Mesendoderm (in vitro differentiated cells): ENCODE data around the gene RASGRP4.

ENCODE experiments used
- DNase-seq: peaks from one replicate; pipeline ENCODE4 v3.0.0; 2013
- H2AK5ac ChIP-seq: 2 replicates; pipeline ENCODE4 v1.6.1; 2013; ENCODE audit warnings: low read length, inconsistent platforms
- H2BK120ac ChIP-seq: 2 replicates; pipeline ENCODE4 v1.6.1; 2013; ENCODE audit warnings: low read depth, mild to moderate bottlenecking, low read length, moderate library complexity, mixed read lengths
- H2BK15ac ChIP-seq: replicated peaks from 2 replicates; pipeline ENCODE4 v1.6.1; 2013; ENCODE audit warnings: low read depth, mild to moderate bottlenecking, moderate library complexity
- H2BK5ac ChIP-seq: 2 replicates; pipeline ENCODE4 v1.6.1; 2013; ENCODE audit warnings: low read length, inconsistent platforms
- H3K18ac ChIP-seq: 2 replicates; pipeline ENCODE4 v1.6.1; 2013; ENCODE audit warnings: mild to moderate bottlenecking, low read length, mixed read lengths
- H3K23ac ChIP-seq: one replicate; pipeline ENCODE4 v1.6.1; 2013; ENCODE audit warnings: low read length
- H3K27ac ChIP-seq: 2 replicates; pipeline ENCODE4 v1.5.1; 2013; ENCODE audit warnings: low read depth, mild to moderate bottlenecking, inconsistent platforms, low read length, moderate library complexity
- H3K27me3 ChIP-seq: 2 replicates; pipeline ENCODE4 v1.6.1; 2013; ENCODE audit warnings: low read length, control low read depth, mild to moderate bottlenecking, inconsistent platforms; ENCODE audit not compliant: insufficient read depth, poor library complexity
- H3K36me3 ChIP-seq: 2 replicates; pipeline ENCODE4 v1.6.1; 2013; ENCODE audit warnings: low read length, inconsistent platforms; ENCODE audit not compliant: control insufficient read depth, insufficient read depth
- H3K4ac ChIP-seq: one replicate; pipeline ENCODE4 v1.6.1; 2013; ENCODE audit warnings: low read depth, mild to moderate bottlenecking, low read length, moderate library complexity
- H3K4me1 ChIP-seq: 2 replicates; pipeline ENCODE4 v1.6.1; 2013; ENCODE audit warnings: low read depth, low read length, inconsistent platforms; ENCODE audit not compliant: control insufficient read depth
- H3K4me2 ChIP-seq: 2 replicates; pipeline ENCODE4 v1.6.1; 2013; ENCODE audit warnings: low read length
- H3K4me3 ChIP-seq: 2 replicates; pipeline ENCODE4 v1.5.1; 2013; ENCODE audit warnings: mild to moderate bottlenecking, low read length
- H3K56ac ChIP-seq: one replicate; pipeline ENCODE4 v1.6.1; 2013; ENCODE audit warnings: low read length
- H3K79me1 ChIP-seq: 2 replicates; pipeline ENCODE4 v1.6.1; 2013; ENCODE audit warnings: low read length, inconsistent platforms
- H3K79me2 ChIP-seq: 2 replicates; pipeline ENCODE4 v1.6.1; 2013; ENCODE audit warnings: mild to moderate bottlenecking, low read length; ENCODE audit not compliant: control insufficient read depth, insufficient read depth
- H3K9ac ChIP-seq: 2 replicates; pipeline ENCODE4 v1.6.1; 2013; ENCODE audit warnings: low read length, inconsistent platforms
- H4K5ac ChIP-seq: one replicate; pipeline ENCODE4 v1.6.1; 2013; ENCODE audit warnings: low read length
- H4K8ac ChIP-seq: one replicate; pipeline ENCODE4 v1.6.1; 2013; ENCODE audit warnings: low read depth, mild to moderate bottlenecking, control low read depth, low read length, moderate library complexity
- WGBS: extraction: QIAGEN DNeasy Blood & Tissue Kit; methylation state at CpG from one replicate; pipeline ENCODE4 v1.1.7; 2013; ENCODE audit warnings: low lambda C conversion rate, missing lambda C conversion rate; ENCODE audit not compliant: insufficient coverage; ENCODE audit errors: extremely low coverage; 5-methylcytosine and 5-hydroxymethylcytosine counted together

Gene RASGRP4

GRCh38 chr19:38452430-38453366 is 26.7 kb upstream of the RASGRP4 start:
- peak; percentile 95 for DNase-seq
- Histone ChIP-seq H3K27me3 (no peaks in the 10 kb centered on the region), H2AK5ac (no peak overlapping the region), H3K27ac (no peak overlapping the region), H3K18ac (no peak overlapping the region), H2BK15ac (no peak overlapping the region), H2BK5ac (no peak overlapping the region), H3K23ac (no peak overlapping the region), H4K8ac (no peak overlapping the region), H3K4me1 (no peaks in the 10 kb centered on the region), H2BK120ac (no peak overlapping the region), H3K79me1 (no peaks in the 10 kb centered on the region), H3K9ac (peak overlapping the region; percentile 26), H3K79me2 (no peaks in the 10 kb centered on the region), H4K5ac (no peak overlapping the region), H3K4me3 (no peak overlapping the region), H3K4me2 (no peak overlapping the region), H3K4ac (no peak overlapping the region), H3K36me3 (no peaks in the 10 kb centered on the region), H3K56ac (no peak overlapping the region)
- WGBS, result no CpG with 5 or more reads among the region's 45 CpGs

- Histone ChIP-seq H3K4me3 (no peak overlapping the region), H3K56ac (no peak overlapping the region), H3K23ac (no peak overlapping the region), H3K4me2 (no peak overlapping the region), H3K36me3 (no peaks in the 10 kb centered on the region), H3K4me1 (no peaks in the 10 kb centered on the region), H4K5ac (no peak overlapping the region), H3K18ac (no peak overlapping the region), H3K4ac (no peak overlapping the region), H3K9ac (no peak overlapping the region), H2BK120ac (no peak overlapping the region), H3K79me2 (no peaks in the 10 kb centered on the region), H2BK15ac (no peak overlapping the region), H2AK5ac (no peak overlapping the region), H3K27ac (no peak overlapping the region), H3K79me1 (no peaks in the 10 kb centered on the region), H4K8ac (no peak overlapping the region), H2BK5ac (no peak overlapping the region), H3K27me3 (no peaks in the 10 kb centered on the region)
- no peak for DNase-seq
- WGBS, result no CpG with 5 or more reads among the region's 9 CpGs
Measured at GRCh38 chr19:38451629-38452028, 25.6 kb upstream of the RASGRP4 start.

- Histone ChIP-seq H4K5ac (no peak overlapping the region), H3K27me3 (no peaks in the 10 kb centered on the region), H3K4me2 (no peak overlapping the region), H2BK15ac (no peak overlapping the region), H3K79me1 (no peaks in the 10 kb centered on the region), H3K4me1 (no peaks in the 10 kb centered on the region), H3K36me3 (no peaks in the 10 kb centered on the region), H2AK5ac (no peak overlapping the region), H3K4ac (no peak overlapping the region), H3K4me3 (no peak overlapping the region), H3K79me2 (no peaks in the 10 kb centered on the region), H3K27ac (no peak overlapping the region), H3K18ac (no peak overlapping the region), H4K8ac (no peak overlapping the region), H3K23ac (no peak overlapping the region), H2BK5ac (no peak overlapping the region), H3K56ac (no peak overlapping the region), H3K9ac (no peak overlapping the region), H2BK120ac (no peak overlapping the region)
- no peak for DNase-seq
- no CpG with 5 or more reads among the region's 8 CpGs for WGBS
Measured at GRCh38 chr19:38451036-38451435, 25.0 kb upstream of the RASGRP4 start.

GRCh38 chr19:38449518-38449917 is 23.5 kb upstream of the RASGRP4 start:
- WGBS, result no CpG with 5 or more reads among the region's 5 CpGs
- Histone ChIP-seq H2AK5ac (no peak overlapping the region), H3K4me2 (no peak overlapping the region), H3K79me2 (no peaks in the 10 kb centered on the region), H3K4ac (no peak overlapping the region), H4K8ac (no peak overlapping the region), H3K18ac (no peak overlapping the region), H3K56ac (no peak overlapping the region), H4K5ac (no peak overlapping the region), H2BK120ac (no peak overlapping the region), H2BK5ac (no peak overlapping the region), H3K27me3 (no peaks in the 10 kb centered on the region), H2BK15ac (no peak overlapping the region), H3K79me1 (no peaks in the 10 kb centered on the region), H3K9ac (no peak overlapping the region), H3K23ac (no peak overlapping the region), H3K36me3 (no peaks in the 10 kb centered on the region), H3K4me1 (no peaks in the 10 kb centered on the region), H3K4me3 (no peak overlapping the region), H3K27ac (no peak overlapping the region)
- DNase-seq, result no peak

GRCh38 chr19:38448225-38448624 is 22.2 kb upstream of the RASGRP4 start:
- DNase-seq, result no peak
- no peaks in the 10 kb centered on the region for H3K27me3 ChIP-seq
- H3K56ac ChIP-seq, result no peak overlapping the region
- no peaks in the 10 kb centered on the region for H3K4me1 ChIP-seq
- H3K36me3 ChIP-seq, result no peaks in the 10 kb centered on the region
- WGBS, result no CpG with 5 or more reads among the region's 9 CpGs
- no peak overlapping the region for H3K23ac ChIP-seq
- H3K79me1 ChIP-seq, result no peaks in the 10 kb centered on the region
- H3K79me2 ChIP-seq, result no peaks in the 10 kb centered on the region
- no peak overlapping the region for H3K18ac ChIP-seq
- no peak overlapping the region for H2BK120ac ChIP-seq
- H3K4me3 ChIP-seq, result no peak overlapping the region
- no peak overlapping the region for H2BK15ac ChIP-seq
- H4K8ac ChIP-seq, result no peak overlapping the region
- H4K5ac ChIP-seq, result no peak overlapping the region
- H2AK5ac ChIP-seq, result no peak overlapping the region
- H3K9ac ChIP-seq, result no peak overlapping the region
- no peak overlapping the region for H3K4me2 ChIP-seq
- no peak overlapping the region for H3K4ac ChIP-seq
- no peak overlapping the region for H2BK5ac ChIP-seq
- no peak overlapping the region for H3K27ac ChIP-seq

- Histone ChIP-seq H3K79me1 (no peaks in the 10 kb centered on the region), H3K23ac (no peak overlapping the region), H3K18ac (no peak overlapping the region), H3K9ac (no peak overlapping the region), H3K4me2 (no peak overlapping the region), H2BK120ac (no peak overlapping the region), H3K27me3 (no peaks in the 10 kb centered on the region), H3K36me3 (no peaks in the 10 kb centered on the region), H2AK5ac (no peak overlapping the region), H3K27ac (no peak overlapping the region), H3K4me3 (no peak overlapping the region), H3K4me1 (no peaks in the 10 kb centered on the region), H2BK5ac (no peak overlapping the region), H3K79me2 (no peaks in the 10 kb centered on the region), H2BK15ac (no peak overlapping the region), H4K5ac (no peak overlapping the region), H4K8ac (no peak overlapping the region), H3K56ac (no peak overlapping the region), H3K4ac (no peak overlapping the region)
- DNase-seq, result no peak
- WGBS, result no CpG with 5 or more reads among the region's 7 CpGs
Measured at GRCh38 chr19:38445362-38445761, 19.3 kb upstream of the RASGRP4 start.
